Mucosa of descending colon (tissue), 3 donors: ENCODE data around the gene LAMA3. TPM values are rescaled to one million over a fixed set of nuclear protein-coding genes. Genes with fewer than 3 reads are reported as not detected.

Source experiments
- ATAC-seq: fragments of 200-7000 bp; cut with Tn5 transposase; one replicate; pipeline ENCODE4 v1.9.1; 2020; ENCODE audit warnings: mild to moderate bottlenecking, moderate library complexity
- DNase-seq, 3 donors: peaks; one replicate each; pipeline ENCODE4 v3.0.0-alpha.2; 2020
- H3K36me3 ChIP-seq: fragments of 200-600 bp; one replicate; pipeline ENCODE4 v1.8.0; 2021; ENCODE audit warnings: low read depth, mild to moderate bottlenecking
- H3K4me1 ChIP-seq: fragments of 200-600 bp; one replicate; pipeline ENCODE4 v1.8.0; 2021; ENCODE audit warnings: low read depth, mild to moderate bottlenecking
- H3K4me3 ChIP-seq: fragments of 200-600 bp; one replicate; pipeline ENCODE4 v1.8.0; 2021; ENCODE audit warnings: mild to moderate bottlenecking
- H3K9me3 ChIP-seq: fragments of 200-600 bp; one replicate; pipeline ENCODE4 v1.8.0; 2021; ENCODE audit warnings: mild to moderate bottlenecking
- CTCF ChIP-seq: fragments of 200-600 bp; IDR thresholded peaks from one replicate; pipeline ENCODE4 v1.8.0; 2022; ENCODE audit warnings: antibody characterized with exemption, mild to moderate bottlenecking
- intact Hi-C, 2 donors: fragments of 100-400 bp; cut with DNase I in 1 of 2; cut with micrococcal nuclease in 1 of 2; formaldehyde crosslinking; loops; one replicate each; pipeline versions ENCODE4 v1.11.0 to v1.11.1; 2022; cut with DNase I, micrococcal nuclease
- total RNA-seq, 3 donors: library from RNA; stranded (reverse); fragmentation: NEBNext Ultra II Directional in 2 of 3; extraction: Animal tissue kit (Norgen Biotek cat#: 25700) in 2 of 3; gene quantifications; one replicate each; pipeline versions ENCODE4 v1.2.1 to v1.2.4, GENCODE V29; 2021 to 2023
- donor health status: DM: no; HTN: no; CAD: no; lungs with moderate emphysema.
- donor health status: DM: no; HTN: no; CAD: no.
- donor health status: DM: no; HTN: yes; CAD: no.

Gene LAMA3
- total RNA-seq, 3 donors from 2014 or later: 29.0 to 62.0 (median 49.0) TPM

- peak; percentile 63 to 72 (median 68) for DNase-seq
- peak; percentile 64 for ATAC-seq
- no peaks in the 10 kb centered on the region for H3K9me3 ChIP-seq
- intact Hi-C loops: no loop called here
- H3K4me1 ChIP-seq: peaks cover 25% of the 10 kb centered on the region
- no peaks in the 10 kb centered on the region for H3K36me3 ChIP-seq
- TF ChIP-seq CTCF: no peak
- no peak overlapping the region for H3K4me3 ChIP-seq
These were observed 182.2 kb downstream of the LAMA3 start for GRCh38 chr18:23871410-23871809.

- no peaks in the 10 kb centered on the region for H3K9me3 ChIP-seq
- ATAC-seq: peak; percentile 92
- intact Hi-C loops: no loop called here
- peaks cover 25% of the 10 kb centered on the region for H3K4me1 ChIP-seq
- H3K4me3 ChIP-seq: peak overlapping the region; percentile 20
- H3K36me3 ChIP-seq: no peaks in the 10 kb centered on the region
- TF ChIP-seq CTCF: no peak
- peak; percentile 86 to 92 (median 90) for DNase-seq
These were observed 183.7 kb downstream of the LAMA3 start for GRCh38 chr18:23872701-23873550.

GRCh38 chr18:23875966-23876895, 187.0 kb downstream of the LAMA3 start:
- H3K4me1 ChIP-seq: peaks cover 20% of the 10 kb centered on the region
- no peak for DNase-seq
- H3K9me3 ChIP-seq: no peaks in the 10 kb centered on the region
- intact Hi-C loops: no loop called here
- no peak overlapping the region for H3K4me3 ChIP-seq
- H3K36me3 ChIP-seq: no peaks in the 10 kb centered on the region
- no peak for ATAC-seq
- TF ChIP-seq CTCF: no peak

GRCh38 chr18:23876921-23877320, 187.7 kb downstream of the LAMA3 start:
- no peak for TF ChIP-seq CTCF
- intact Hi-C loops: no loop called here

GRCh38 chr18:23877371-23877770, 188.1 kb downstream of the LAMA3 start:
- Histone ChIP-seq H3K4me1 (peaks cover 9% of the 10 kb centered on the region), H3K9me3 (no peaks in the 10 kb centered on the region), H3K4me3 (no peak overlapping the region), H3K36me3 (no peaks in the 10 kb centered on the region)
- ATAC-seq: no peak
- DNase-seq: no peak
- no peak for TF ChIP-seq CTCF
- intact Hi-C loops: no loop called here

More at GRCh38 chr18:23876921-23877320, 187.7 kb downstream of the LAMA3 start:
- DNase-seq (no peak), ATAC-seq (no peak)
- Histone ChIP-seq H3K9me3 (no peaks in the 10 kb centered on the region), H3K4me3 (no peak overlapping the region), H3K4me1 (peaks cover 13% of the 10 kb centered on the region), H3K36me3 (no peaks in the 10 kb centered on the region)
